Measurements from ENCODE around the gene NPIPB12.
"Not testable (repeated sequence)": the region's sequence is repeated elsewhere in the genome, so short reads cannot be mapped to it uniquely, and the experiment has no call there.

The NPIPB12 gene

DNA sequence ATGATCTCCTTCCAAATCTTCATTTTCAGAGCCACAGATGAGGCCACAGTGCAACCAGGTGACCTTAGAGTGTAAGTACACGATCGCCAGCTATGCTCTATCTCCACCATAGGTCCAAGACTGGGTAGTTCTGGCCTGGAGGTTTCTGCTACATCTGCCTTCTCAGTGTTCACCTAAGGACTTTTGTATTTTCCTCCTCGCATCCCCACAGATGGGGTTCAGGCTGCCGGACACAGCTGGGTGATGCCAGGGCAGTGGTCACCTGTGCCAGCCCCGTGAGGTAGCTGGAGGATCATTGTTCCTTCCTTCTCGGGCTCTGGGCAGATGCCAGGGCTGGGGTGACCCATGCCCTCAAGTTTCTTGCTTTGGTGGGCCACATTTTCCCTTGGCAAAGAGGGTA, at the start of gene NPIPB12:
TSS of gene NPIPB12 (minus strand) at position 101 of the 400 bp plus-strand sequence.
- not testable (repeated sequence) for H3K9ac ChIP-seq (ENCODE audit: low read depth in 1 of 2, low read length in 2 of 2); H3K27ac ChIP-seq (ENCODE audit: low read depth, low read length); H3K9me3 ChIP-seq (ENCODE audit: control insufficient read depth in 1 of 2, low read length in 2 of 2); H3K36me3 ChIP-seq (ENCODE audit: control insufficient read depth in 1 of 2, insufficient read depth in 2 of 2, low read length in 2 of 2); H3K4me3 ChIP-seq (ENCODE audit: low read depth in 1 of 2, low read length in 2 of 2); H3K4me1 ChIP-seq (ENCODE audit: control insufficient read depth in 1 of 2, insufficient read depth in 2 of 2, low read length in 2 of 2); H3K27me3 ChIP-seq (ENCODE audit: control insufficient read depth in 1 of 2, insufficient read depth in 2 of 2, low read length in 2 of 2)

GRCh38 chr16:29521520-29521919, 15.3 kb upstream of the NPIPB12 start:
- not testable (repeated sequence) for H3K27ac ChIP-seq (ENCODE audit: low read depth, low read length); H3K4me1 ChIP-seq (ENCODE audit: control insufficient read depth in 1 of 2, insufficient read depth in 2 of 2, low read length in 2 of 2); H3K27me3 ChIP-seq (ENCODE audit: control insufficient read depth in 1 of 2, insufficient read depth in 2 of 2, low read length in 2 of 2); H3K4me3 ChIP-seq (ENCODE audit: low read depth in 1 of 2, low read length in 2 of 2); H3K36me3 ChIP-seq (ENCODE audit: control insufficient read depth in 1 of 2, insufficient read depth in 2 of 2, low read length in 2 of 2); H3K9ac ChIP-seq (ENCODE audit: low read depth in 1 of 2, low read length in 2 of 2); H3K9me3 ChIP-seq (ENCODE audit: control insufficient read depth in 1 of 2, low read length in 2 of 2)

DNA sequence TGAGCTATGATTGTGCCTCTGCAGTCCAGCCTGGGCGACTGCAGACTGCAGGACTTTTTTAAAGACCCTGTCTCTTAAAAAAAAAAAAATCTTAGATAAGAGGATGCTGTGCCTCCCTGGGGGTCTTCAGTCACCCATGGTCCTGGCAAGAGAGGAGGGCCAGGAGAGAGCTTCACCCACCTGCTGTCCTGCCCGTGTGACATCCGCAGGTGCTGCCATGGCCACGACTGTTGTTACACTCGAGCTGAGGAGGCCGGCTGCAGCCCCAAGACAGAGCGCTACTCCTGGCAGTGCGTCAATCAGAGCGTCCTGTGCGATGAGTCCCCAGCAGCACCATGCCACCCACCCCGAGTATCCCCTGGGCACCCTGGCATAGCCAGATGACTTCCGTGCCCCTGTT, 23.9 kb downstream of the NPIPB12 start:
- not testable (repeated sequence) for H3K27me3 ChIP-seq (ENCODE audit: control insufficient read depth in 1 of 2, insufficient read depth in 2 of 2, low read length in 2 of 2); H3K9ac ChIP-seq (ENCODE audit: low read depth in 1 of 2, low read length in 2 of 2); H3K27ac ChIP-seq (ENCODE audit: low read depth, low read length); H3K36me3 ChIP-seq (ENCODE audit: control insufficient read depth in 1 of 2, insufficient read depth in 2 of 2, low read length in 2 of 2); H3K4me3 ChIP-seq (ENCODE audit: low read depth in 1 of 2, low read length in 2 of 2); H3K9me3 ChIP-seq (ENCODE audit: control insufficient read depth in 1 of 2, low read length in 2 of 2); H3K4me1 ChIP-seq (ENCODE audit: control insufficient read depth in 1 of 2, insufficient read depth in 2 of 2, low read length in 2 of 2)

DNA sequence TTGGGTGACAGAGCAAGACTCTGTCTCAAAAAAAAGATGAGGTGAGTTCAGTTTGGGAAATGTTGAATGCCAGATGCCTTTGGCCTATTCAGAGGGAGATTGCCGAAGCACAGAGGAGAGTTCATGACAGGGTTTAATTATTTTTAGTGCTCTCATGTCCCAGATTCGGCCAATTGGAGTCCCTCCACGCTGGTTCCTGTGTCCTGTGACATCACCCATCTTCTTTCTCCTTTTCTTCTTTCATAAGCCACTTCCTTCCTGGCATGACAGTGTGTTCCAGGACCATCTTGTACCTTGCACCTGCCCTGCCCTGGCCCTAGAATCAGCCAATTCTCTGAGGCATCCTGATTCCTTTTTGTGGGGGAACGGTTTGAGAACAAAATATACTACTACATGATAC, 34.1 kb downstream of the NPIPB12 start:
- not testable (repeated sequence) for H3K4me1 ChIP-seq (ENCODE audit: control insufficient read depth in 1 of 2, insufficient read depth in 2 of 2, low read length in 2 of 2)

DNA sequence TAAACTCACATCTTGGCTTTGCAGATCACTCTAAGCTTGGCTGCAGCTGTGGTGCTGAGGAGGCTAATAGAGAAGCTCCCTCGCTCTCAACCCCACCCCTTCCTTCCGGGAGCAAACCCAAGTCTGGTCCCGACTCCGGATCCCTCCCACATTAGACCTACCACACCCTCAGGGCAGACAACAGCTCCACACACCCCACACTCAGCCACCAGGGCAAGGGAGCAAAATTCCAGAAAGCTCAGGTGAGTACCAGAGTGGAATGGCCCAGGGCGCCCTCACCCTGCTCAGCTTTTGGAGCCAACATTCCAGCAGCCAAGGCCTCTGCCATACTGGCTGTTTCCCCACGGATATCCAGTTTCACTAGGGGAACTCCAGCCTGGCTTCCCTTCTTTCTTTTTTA, 36.5 kb downstream of the NPIPB12 start:
- not testable (repeated sequence) for H3K9me3 ChIP-seq (ENCODE audit: control insufficient read depth in 1 of 2, low read length in 2 of 2); H3K36me3 ChIP-seq (ENCODE audit: control insufficient read depth in 1 of 2, insufficient read depth in 2 of 2, low read length in 2 of 2); H3K4me1 ChIP-seq (ENCODE audit: control insufficient read depth in 1 of 2, insufficient read depth in 2 of 2, low read length in 2 of 2); H3K27ac ChIP-seq (ENCODE audit: low read depth, low read length); H3K27me3 ChIP-seq (ENCODE audit: control insufficient read depth in 1 of 2, insufficient read depth in 2 of 2, low read length in 2 of 2); H3K4me3 ChIP-seq (ENCODE audit: low read depth in 1 of 2, low read length in 2 of 2); H3K9ac ChIP-seq (ENCODE audit: low read depth in 1 of 2, low read length in 2 of 2)

More for the DNA sequence above, 34.1 kb downstream of the NPIPB12 start:
- H3K4me3 ChIP-seq (ENCODE audit: low read depth in 1 of 2, low read length in 2 of 2); H3K9me3 ChIP-seq (ENCODE audit: control insufficient read depth in 1 of 2, low read length in 2 of 2); H3K27me3 ChIP-seq (ENCODE audit: control insufficient read depth in 1 of 2, insufficient read depth in 2 of 2, low read length in 2 of 2); H3K9ac ChIP-seq (ENCODE audit: low read depth in 1 of 2, low read length in 2 of 2); H3K36me3 ChIP-seq (ENCODE audit: control insufficient read depth in 1 of 2, insufficient read depth in 2 of 2, low read length in 2 of 2); H3K27ac ChIP-seq (ENCODE audit: low read depth, low read length): not testable (repeated sequence)

- not testable (repeated sequence) for H3K27me3 ChIP-seq (ENCODE audit: control insufficient read depth in 1 of 2, insufficient read depth in 2 of 2, low read length in 2 of 2); H3K27ac ChIP-seq (ENCODE audit: low read depth, low read length); H3K36me3 ChIP-seq (ENCODE audit: control insufficient read depth in 1 of 2, insufficient read depth in 2 of 2, low read length in 2 of 2); H3K4me1 ChIP-seq (ENCODE audit: control insufficient read depth in 1 of 2, insufficient read depth in 2 of 2, low read length in 2 of 2); H3K9ac ChIP-seq (ENCODE audit: low read depth in 1 of 2, low read length in 2 of 2); H3K9me3 ChIP-seq (ENCODE audit: control insufficient read depth in 1 of 2, low read length in 2 of 2); H3K4me3 ChIP-seq (ENCODE audit: low read depth in 1 of 2, low read length in 2 of 2)
Observed at GRCh38 chr16:29467654-29468366, 38.4 kb downstream of the NPIPB12 start.

GRCh38 chr16:29466904-29467303, 39.3 kb downstream of the NPIPB12 start:
- H3K4me1 ChIP-seq (ENCODE audit: control insufficient read depth in 1 of 2, insufficient read depth in 2 of 2, low read length in 2 of 2); H3K27me3 ChIP-seq (ENCODE audit: control insufficient read depth in 1 of 2, insufficient read depth in 2 of 2, low read length in 2 of 2); H3K9me3 ChIP-seq (ENCODE audit: control insufficient read depth in 1 of 2, low read length in 2 of 2); H3K9ac ChIP-seq (ENCODE audit: low read depth in 1 of 2, low read length in 2 of 2); H3K4me3 ChIP-seq (ENCODE audit: low read depth in 1 of 2, low read length in 2 of 2); H3K27ac ChIP-seq (ENCODE audit: low read depth, low read length); H3K36me3 ChIP-seq (ENCODE audit: control insufficient read depth in 1 of 2, insufficient read depth in 2 of 2, low read length in 2 of 2): not testable (repeated sequence)

DNA sequence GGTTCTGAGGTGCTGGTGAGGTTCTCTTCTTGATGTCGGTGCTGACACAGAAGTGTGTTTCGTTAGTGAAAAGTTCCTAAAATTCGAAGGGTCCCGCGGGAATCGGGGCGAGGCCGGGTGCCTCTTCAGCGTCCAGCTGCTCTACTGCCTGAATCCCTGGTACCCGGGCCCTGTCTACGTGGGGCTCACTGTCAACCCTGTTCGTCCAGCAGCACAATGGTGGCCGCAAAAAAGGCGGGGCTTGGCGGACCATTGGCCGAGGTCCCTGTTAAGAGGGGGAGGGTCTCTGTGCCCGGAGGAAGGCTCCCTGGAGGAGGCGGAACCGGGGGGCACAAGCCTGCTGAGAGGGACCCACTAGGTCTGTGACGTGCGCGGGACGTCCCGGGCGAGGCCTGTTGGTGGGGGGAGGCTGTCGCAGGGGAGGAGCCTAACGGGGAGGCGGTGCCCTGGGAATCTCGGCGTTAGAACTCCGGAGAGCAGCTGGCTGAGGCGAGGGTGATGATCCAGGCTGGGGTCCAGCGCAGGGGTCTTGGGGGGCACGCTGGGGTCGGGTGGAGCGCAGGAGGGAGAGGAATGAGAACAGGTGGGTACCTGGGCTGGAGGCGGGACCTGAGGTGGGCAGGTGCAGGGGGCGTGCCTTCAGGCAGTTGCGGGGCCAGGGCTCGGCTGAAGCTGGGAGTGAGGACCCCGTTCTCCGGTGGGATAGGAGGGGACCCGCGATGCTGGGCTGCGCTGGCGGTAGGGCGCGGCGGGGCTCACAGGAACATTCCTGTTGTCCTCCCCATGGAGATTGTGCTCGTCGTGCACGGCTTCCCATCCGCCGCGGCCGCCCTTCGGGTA, 40.0 kb downstream of the NPIPB12 start:
- not testable (repeated sequence) for H3K27ac ChIP-seq (ENCODE audit: low read depth, low read length); H3K27me3 ChIP-seq (ENCODE audit: control insufficient read depth in 1 of 2, insufficient read depth in 2 of 2, low read length in 2 of 2); H3K36me3 ChIP-seq (ENCODE audit: control insufficient read depth in 1 of 2, insufficient read depth in 2 of 2, low read length in 2 of 2); H3K4me1 ChIP-seq (ENCODE audit: control insufficient read depth in 1 of 2, insufficient read depth in 2 of 2, low read length in 2 of 2); H3K4me3 ChIP-seq (ENCODE audit: low read depth in 1 of 2, low read length in 2 of 2); H3K9ac ChIP-seq (ENCODE audit: low read depth in 1 of 2, low read length in 2 of 2); H3K9me3 ChIP-seq (ENCODE audit: control insufficient read depth in 1 of 2, low read length in 2 of 2)

- not testable (repeated sequence) for H3K36me3 ChIP-seq (ENCODE audit: control insufficient read depth in 1 of 2, insufficient read depth in 2 of 2, low read length in 2 of 2); H3K9ac ChIP-seq (ENCODE audit: low read depth in 1 of 2, low read length in 2 of 2); H3K27ac ChIP-seq (ENCODE audit: low read depth, low read length); H3K4me3 ChIP-seq (ENCODE audit: low read depth in 1 of 2, low read length in 2 of 2); H3K9me3 ChIP-seq (ENCODE audit: control insufficient read depth in 1 of 2, low read length in 2 of 2); H3K27me3 ChIP-seq (ENCODE audit: control insufficient read depth in 1 of 2, insufficient read depth in 2 of 2, low read length in 2 of 2); H3K4me1 ChIP-seq (ENCODE audit: control insufficient read depth in 1 of 2, insufficient read depth in 2 of 2, low read length in 2 of 2)
Observed at GRCh38 chr16:29460647-29461030, 45.6 kb downstream of the NPIPB12 start.

GRCh38 chr16:29459706-29460646, 46.2 kb downstream of the NPIPB12 start, which contains the start of gene SULT1A4:
TSS of gene SULT1A4 (plus strand) at chr16:29459913. CDS start at chr16:29461386, 1,473 bp downstream.
- H3K9me3 ChIP-seq (ENCODE audit: control insufficient read depth in 1 of 2, low read length in 2 of 2); H3K9ac ChIP-seq (ENCODE audit: low read depth in 1 of 2, low read length in 2 of 2); H3K27me3 ChIP-seq (ENCODE audit: control insufficient read depth in 1 of 2, insufficient read depth in 2 of 2, low read length in 2 of 2); H3K4me1 ChIP-seq (ENCODE audit: control insufficient read depth in 1 of 2, insufficient read depth in 2 of 2, low read length in 2 of 2); H3K27ac ChIP-seq (ENCODE audit: low read depth, low read length); H3K36me3 ChIP-seq (ENCODE audit: control insufficient read depth in 1 of 2, insufficient read depth in 2 of 2, low read length in 2 of 2); H3K4me3 ChIP-seq (ENCODE audit: low read depth in 1 of 2, low read length in 2 of 2): not testable (repeated sequence)
